ENCODE measurements around the gene PTCRA.
A peak's percentile ranks its signal among the peaks of the same experiment; 100 is the strongest.

Gene PTCRA

DNA sequence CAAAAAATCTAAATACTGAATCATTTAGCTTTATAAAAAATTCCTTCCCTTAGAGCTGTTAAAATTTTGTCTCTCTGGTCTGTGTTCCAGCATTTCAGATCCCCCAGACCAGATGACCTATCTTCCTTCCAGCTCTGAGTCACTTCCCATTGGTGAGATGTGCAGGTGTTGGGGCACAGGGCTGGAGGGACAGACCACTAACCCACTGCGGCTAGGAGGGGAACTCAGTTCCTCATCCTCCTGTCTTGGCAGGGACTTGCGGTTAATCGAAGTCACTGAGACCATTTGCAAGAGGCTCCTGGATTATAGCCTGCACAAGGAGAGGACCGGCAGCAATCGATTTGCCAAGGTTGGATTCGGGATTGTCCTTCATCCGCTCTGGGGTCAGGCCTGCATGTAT lies 19.5 kb downstream of the PTCRA start:
- no peak for DNase-seq
- H4K12ac ChIP-seq (ENCODE audit: low read depth, low read length): no peak overlapping the region
- H2BK120ac ChIP-seq (ENCODE audit: insufficient read depth, low read length, poor library complexity): no peak overlapping the region

DNA sequence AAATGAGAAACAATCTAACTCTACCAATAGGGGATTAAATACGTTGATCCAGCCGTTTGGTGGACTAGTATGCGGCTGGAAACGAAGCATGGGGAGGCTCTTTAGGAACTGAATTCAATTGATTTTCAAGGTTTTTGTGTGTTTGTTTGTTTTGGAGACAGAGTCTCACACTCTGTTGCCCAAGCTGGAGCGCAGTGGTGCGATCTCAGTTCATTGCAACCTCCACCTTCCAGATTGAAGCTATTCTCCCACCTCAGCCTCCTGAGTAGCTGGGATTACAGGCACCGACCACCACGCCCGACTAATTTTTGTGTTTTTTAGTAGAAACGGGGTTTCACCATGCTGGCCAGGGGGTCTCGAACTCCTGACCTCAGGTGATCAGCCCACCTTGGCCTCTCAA lies 20.5 kb downstream of the PTCRA start:
- WGBS (ENCODE audit: extremely low coverage, insufficient coverage, insufficient read length): no CpG with 5 or more reads among the region's 11 CpGs
- no peak overlapping the region for H3K14ac ChIP-seq (ENCODE audit: low read length)
- no peak overlapping the region for H4K12ac ChIP-seq (ENCODE audit: low read depth, low read length)
- H4K8ac ChIP-seq (ENCODE audit: low read depth, low read length): no peak overlapping the region
- no peak overlapping the region for H2AK5ac ChIP-seq (ENCODE audit: low read length)
- no peak overlapping the region for H3K9ac ChIP-seq (ENCODE audit: low read length)
- H3K27ac ChIP-seq (ENCODE audit: low read depth, low read length): no peak overlapping the region
- H3K4ac ChIP-seq (ENCODE audit: low read depth, low read length): no peak overlapping the region
- peaks cover 47 to 50% of the 10 kb centered on the region in 2 experiments for H3K36me3 ChIP-seq (ENCODE audit: control insufficient read depth in 1 of 2, insufficient read depth in 2 of 2, low read length in 2 of 2)
- no peaks in the 10 kb centered on the region for H3K4me1 ChIP-seq (ENCODE audit: control insufficient read depth in 1 of 2, insufficient read depth in 2 of 2, low read length in 2 of 2)
- no peak overlapping the region for H2BK12ac ChIP-seq (ENCODE audit: low read length)
- H3K79me1 ChIP-seq (ENCODE audit: low read length): no peaks in the 10 kb centered on the region
- H4K91ac ChIP-seq (ENCODE audit: low read depth, low read length): no peak overlapping the region
- peaks cover 2% of the 10 kb centered on the region for H3K9me3 ChIP-seq (ENCODE audit: insufficient read depth, low read depth, low read length)
- H2BK120ac ChIP-seq (ENCODE audit: insufficient read depth, low read length, poor library complexity): no peak overlapping the region
- no peaks in the 10 kb centered on the region for H3K27me3 ChIP-seq (ENCODE audit: insufficient read depth, low read length)
- H3K23ac ChIP-seq (ENCODE audit: low read length): no peak overlapping the region
- no peak overlapping the region for H3K18ac ChIP-seq (ENCODE audit: low read length)
- H3K4me2 ChIP-seq (ENCODE audit: low read length): no peak overlapping the region
- DNase-seq: no peak
- no peaks in the 10 kb centered on the region for H3K79me2 ChIP-seq (ENCODE audit: control insufficient read depth, insufficient read depth, low read length, poor library complexity)
- H3K4me3 ChIP-seq (ENCODE audit: low read depth, low read length): no peak overlapping the region
- no peak overlapping the region for H2AFZ ChIP-seq (ENCODE audit: insufficient read depth, low read length, poor library complexity)
- H2BK5ac ChIP-seq (ENCODE audit: low read depth, low read length, poor library complexity): no peak overlapping the region

More for the DNA sequence above, 19.5 kb downstream of the PTCRA start:
- no peak overlapping the region for H2AK5ac ChIP-seq (ENCODE audit: low read length)
- H3K14ac ChIP-seq (ENCODE audit: low read length): no peak overlapping the region
- no peak overlapping the region for H3K9ac ChIP-seq (ENCODE audit: low read length)
- H3K79me1 ChIP-seq (ENCODE audit: low read length): peaks cover under 1% of the 10 kb centered on the region
- H3K23ac ChIP-seq (ENCODE audit: low read length): no peak overlapping the region
- no peaks in the 10 kb centered on the region for H3K27me3 ChIP-seq (ENCODE audit: insufficient read depth, low read length)
- H2AFZ ChIP-seq (ENCODE audit: insufficient read depth, low read length, poor library complexity): no peak overlapping the region
- H3K4me1 ChIP-seq (ENCODE audit: control insufficient read depth in 1 of 2, insufficient read depth in 2 of 2, low read length in 2 of 2): peaks cover 0 to 3% of the 10 kb centered on the region in 2 experiments
- H3K27ac ChIP-seq (ENCODE audit: low read depth, low read length): no peak overlapping the region
- no peak overlapping the region for H4K91ac ChIP-seq (ENCODE audit: low read depth, low read length)
- H3K79me2 ChIP-seq (ENCODE audit: control insufficient read depth, insufficient read depth, low read length, poor library complexity): no peaks in the 10 kb centered on the region
- no peak overlapping the region for H3K4ac ChIP-seq (ENCODE audit: low read depth, low read length)
- no peak overlapping the region for H3K4me2 ChIP-seq (ENCODE audit: low read length)
- H2BK12ac ChIP-seq (ENCODE audit: low read length): no peak overlapping the region
- H2BK5ac ChIP-seq (ENCODE audit: low read depth, low read length, poor library complexity): no peak overlapping the region
- no CpG with 5 or more reads among the region's 7 CpGs for WGBS (ENCODE audit: extremely low coverage, insufficient coverage, insufficient read length)
- peak overlapping the region; percentile 43 for H3K4me3 ChIP-seq (ENCODE audit: low read depth, low read length)
- no peak overlapping the region for H4K8ac ChIP-seq (ENCODE audit: low read depth, low read length)
- peaks cover 2% of the 10 kb centered on the region for H3K9me3 ChIP-seq (ENCODE audit: insufficient read depth, low read depth, low read length)
- no peak overlapping the region for H3K18ac ChIP-seq (ENCODE audit: low read length)
- H3K36me3 ChIP-seq (ENCODE audit: control insufficient read depth in 1 of 2, insufficient read depth in 2 of 2, low read length in 2 of 2): peaks cover 44 to 45% of the 10 kb centered on the region in 2 experiments

DNA sequence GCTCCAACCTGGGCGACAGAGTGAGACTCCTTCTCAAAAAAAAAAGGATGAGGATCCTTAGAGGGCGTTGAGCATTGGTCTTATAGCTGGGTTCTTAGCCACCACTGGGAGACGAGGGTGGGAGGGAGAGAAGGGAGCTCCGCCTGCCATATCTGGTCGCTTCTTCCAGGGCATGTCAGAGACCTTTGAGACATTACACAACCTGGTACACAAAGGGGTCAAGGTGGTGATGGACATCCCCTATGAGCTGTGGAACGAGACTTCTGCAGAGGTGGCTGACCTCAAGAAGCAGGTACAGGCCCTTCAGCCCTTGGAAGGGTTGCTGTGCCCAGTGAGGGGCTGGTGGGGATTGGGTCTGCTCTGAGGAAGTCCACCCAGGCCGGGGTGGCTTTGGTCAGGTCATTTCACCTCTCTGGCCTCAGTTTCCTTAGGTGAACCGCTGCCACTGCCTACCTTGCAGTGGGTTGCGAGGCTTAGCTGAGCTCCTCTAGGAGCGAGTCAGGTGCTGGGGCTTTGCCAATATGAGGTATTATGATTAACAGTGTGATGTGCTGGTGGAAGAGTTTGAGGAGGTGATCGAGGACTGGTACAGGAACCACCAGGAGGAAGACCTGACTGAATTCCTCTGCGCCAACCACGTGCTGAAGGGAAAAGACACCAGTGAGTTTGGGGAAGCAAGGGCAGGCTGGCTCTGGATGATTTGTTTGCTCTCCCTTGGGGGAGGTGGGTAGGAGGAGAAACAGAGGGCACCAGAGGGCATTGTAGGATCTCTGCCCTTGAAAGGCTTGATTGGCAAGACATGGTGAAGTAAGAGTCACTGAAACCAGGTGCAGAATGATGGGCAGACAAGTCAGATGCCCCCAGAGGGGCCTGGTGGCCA lies 21.9 kb downstream of the PTCRA start:
- Histone ChIP-seq H4K91ac (ENCODE audit: low read depth, low read length) (no peak overlapping the region), H4K8ac (ENCODE audit: low read depth, low read length) (no peak overlapping the region), H3K27me3 (ENCODE audit: insufficient read depth, low read length) (no peaks in the 10 kb centered on the region), H3K4ac (ENCODE audit: low read depth, low read length) (no peak overlapping the region), H3K9me3 (ENCODE audit: insufficient read depth, low read depth, low read length) (peaks cover 2% of the 10 kb centered on the region), H2AFZ (ENCODE audit: insufficient read depth, low read length, poor library complexity) (no peak overlapping the region), H3K9ac (ENCODE audit: low read length) (no peak overlapping the region), H3K79me1 (ENCODE audit: low read length) (no peaks in the 10 kb centered on the region), H4K12ac (ENCODE audit: low read depth, low read length) (no peak overlapping the region), H2BK120ac (ENCODE audit: insufficient read depth, low read length, poor library complexity) (no peak overlapping the region), H3K14ac (ENCODE audit: low read length) (no peak overlapping the region), H3K4me3 (ENCODE audit: low read depth, low read length) (no peak overlapping the region), H3K27ac (ENCODE audit: low read depth, low read length) (no peak overlapping the region), H3K18ac (ENCODE audit: low read length) (no peak overlapping the region), H3K23ac (ENCODE audit: low read length) (no peak overlapping the region), H2AK5ac (ENCODE audit: low read length) (no peak overlapping the region), H3K4me1 (ENCODE audit: control insufficient read depth in 1 of 2, insufficient read depth in 2 of 2, low read length in 2 of 2) (no peaks in the 10 kb centered on the region), H2BK12ac (ENCODE audit: low read length) (no peak overlapping the region), H3K79me2 (ENCODE audit: control insufficient read depth, insufficient read depth, low read length, poor library complexity) (no peaks in the 10 kb centered on the region), H3K4me2 (ENCODE audit: low read length) (no peak overlapping the region), H2BK5ac (ENCODE audit: low read depth, low read length, poor library complexity) (no peak overlapping the region), H3K36me3 (ENCODE audit: control insufficient read depth in 1 of 2, insufficient read depth in 2 of 2, low read length in 2 of 2) (peaks cover 44 to 50% of the 10 kb centered on the region in 2 experiments)
- WGBS (ENCODE audit: extremely low coverage, insufficient coverage, insufficient read length): no CpG with 5 or more reads among the region's 13 CpGs
- DNase-seq: no peak

DNA sequence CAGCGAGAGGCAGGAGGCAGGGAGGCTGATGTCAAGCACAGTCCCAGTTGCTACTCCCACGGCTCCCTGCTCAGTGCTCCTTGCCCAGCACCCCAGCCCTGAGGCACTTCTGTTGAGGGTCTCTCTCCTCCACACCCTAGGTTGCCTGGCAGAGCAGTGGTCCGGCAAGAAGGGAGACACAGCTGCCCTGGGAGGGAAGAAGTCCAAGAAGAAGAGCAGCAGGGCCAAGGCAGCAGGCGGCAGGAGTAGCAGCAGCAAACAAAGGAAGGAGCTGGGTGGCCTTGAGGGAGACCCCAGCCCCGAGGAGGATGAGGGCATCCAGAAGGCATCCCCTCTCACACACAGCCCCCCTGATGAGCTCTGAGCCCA lies 22.6 kb downstream of the PTCRA start:
- Histone ChIP-seq H3K14ac (ENCODE audit: low read length) (no peak overlapping the region), H3K9ac (ENCODE audit: low read length) (no peak overlapping the region), H3K4me1 (ENCODE audit: control insufficient read depth in 1 of 2, insufficient read depth in 2 of 2, low read length in 2 of 2) (no peaks in the 10 kb centered on the region), H3K36me3 (ENCODE audit: control insufficient read depth in 1 of 2, insufficient read depth in 2 of 2, low read length in 2 of 2) (peaks cover 44 to 50% of the 10 kb centered on the region in 2 experiments), H3K79me2 (ENCODE audit: control insufficient read depth, insufficient read depth, low read length, poor library complexity) (no peaks in the 10 kb centered on the region), H4K12ac (ENCODE audit: low read depth, low read length) (no peak overlapping the region), H3K23ac (ENCODE audit: low read length) (no peak overlapping the region), H3K18ac (ENCODE audit: low read length) (no peak overlapping the region), H2BK5ac (ENCODE audit: low read depth, low read length, poor library complexity) (no peak overlapping the region), H2AFZ (ENCODE audit: insufficient read depth, low read length, poor library complexity) (no peak overlapping the region), H3K4me3 (ENCODE audit: low read depth, low read length) (no peak overlapping the region), H4K8ac (ENCODE audit: low read depth, low read length) (no peak overlapping the region), H4K91ac (ENCODE audit: low read depth, low read length) (no peak overlapping the region), H2BK120ac (ENCODE audit: insufficient read depth, low read length, poor library complexity) (no peak overlapping the region), H3K79me1 (ENCODE audit: low read length) (no peaks in the 10 kb centered on the region), H3K9me3 (ENCODE audit: insufficient read depth, low read depth, low read length) (peaks cover 2% of the 10 kb centered on the region), H2BK12ac (ENCODE audit: low read length) (no peak overlapping the region), H2AK5ac (ENCODE audit: low read length) (no peak overlapping the region), H3K4me2 (ENCODE audit: low read length) (no peak overlapping the region), H3K27me3 (ENCODE audit: insufficient read depth, low read length) (no peaks in the 10 kb centered on the region), H3K27ac (ENCODE audit: low read depth, low read length) (no peak overlapping the region), H3K4ac (ENCODE audit: low read depth, low read length) (no peak overlapping the region)
- WGBS (ENCODE audit: extremely low coverage, insufficient coverage, insufficient read length): no CpG with 5 or more reads among the region's 5 CpGs
- no peak for DNase-seq
